Urinary bladder (tissue), 4 donors: ENCODE data around the gene MUC2. TPM values are rescaled to one million over a fixed set of nuclear protein-coding genes. Genes with fewer than 3 reads are reported as not detected.

Experiments used
- DNase-seq: peaks from one replicate; pipeline ENCODE4 v3.0.0-alpha.2; 2015; ENCODE audit errors: extremely low spot score
- H3K27ac ChIP-seq: one replicate; pipeline ENCODE4 v1.5.1; 2013; ENCODE audit warnings: low read depth, mild to moderate bottlenecking, moderate library complexity
- H3K36me3 ChIP-seq: one replicate; pipeline ENCODE4 v1.6.1; 2013; ENCODE audit warnings: mild to moderate bottlenecking, moderate library complexity; ENCODE audit not compliant: insufficient read depth
- H3K4me1 ChIP-seq: one replicate; pipeline ENCODE4 v1.6.1; 2013; ENCODE audit warnings: mild to moderate bottlenecking, moderate library complexity; ENCODE audit not compliant: insufficient read depth
- H3K4me3 ChIP-seq: one replicate; pipeline ENCODE4 v1.5.1; 2013; ENCODE audit warnings: low read depth, low read length
- WGBS: extraction: QIAGEN DNeasy Blood & Tissue Kit; methylation state at CpG from one replicate; pipeline ENCODE4 v1.1.7; 2013; 5-methylcytosine and 5-hydroxymethylcytosine counted together
- polyA plus RNA-seq: library from polyadenylated mRNA; stranded (reverse); fragments of 200-250 nt; gene quantifications from one replicate; pipeline ENCODE4 v1.2.3, GENCODE V29; 2013
- total RNA-seq: library from RNA; depleted of rRNA; stranded (reverse); fragments of >200 nt; gene quantifications from one replicate; pipeline ENCODE4 v1.2.3, GENCODE V29; 2014
- donor health status: healthy with polysubstance abuse.
- donor health status: healthy.

MUC2 gene
- total and polyA plus RNA-seq, 2 donors, result 0.01 TPM; not detected in 1

GRCh38 chr11:1032310-1032891, 42.3 kb upstream of the MUC2 start:
- no peak for DNase-seq
- Histone ChIP-seq H3K4me3 (no peak overlapping the region), H3K4me1 (no peaks in the 10 kb centered on the region), H3K36me3 (no peaks in the 10 kb centered on the region), H3K27ac (no peak overlapping the region)
- 95% methylated on average over 12 of the region's 12 CpGs for WGBS

DNA sequence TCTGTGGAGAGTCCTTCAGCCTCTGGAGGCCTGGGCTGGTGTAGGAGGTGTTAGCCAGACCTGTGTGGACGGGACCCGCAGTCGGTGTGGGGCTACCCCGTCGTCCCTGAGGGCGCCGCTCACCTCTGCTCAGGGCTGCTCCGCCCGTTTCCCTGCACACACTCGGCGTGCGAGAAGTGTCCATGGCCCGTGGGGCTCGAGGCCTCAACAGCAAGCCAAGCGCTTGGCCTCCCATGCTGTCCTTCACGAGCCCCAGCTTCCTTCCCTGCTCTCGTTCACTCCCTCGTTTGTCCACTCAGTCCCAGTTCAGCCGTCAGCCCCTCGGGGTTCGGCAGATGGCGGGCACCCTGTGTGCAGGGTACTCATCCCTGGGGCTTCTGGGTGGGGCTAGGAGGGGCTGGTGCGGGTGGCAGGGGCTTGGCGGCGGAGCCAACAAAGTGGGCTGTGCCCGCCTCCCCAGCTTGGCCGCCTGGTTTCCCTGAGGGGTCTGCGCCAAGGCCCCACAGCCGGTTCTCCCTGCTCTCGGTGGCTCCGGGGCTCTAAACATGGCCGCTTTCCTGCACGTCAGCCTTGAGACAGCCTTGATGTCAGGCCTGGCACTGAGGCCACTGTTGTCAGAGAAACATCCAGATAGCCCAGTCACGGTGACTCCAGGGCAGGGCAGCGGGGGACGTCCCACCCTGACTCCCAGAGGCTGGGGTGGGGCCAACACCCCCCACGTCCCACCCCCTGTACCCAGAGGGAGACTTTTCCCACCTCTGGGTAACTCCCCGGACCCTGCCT, 41.5 kb upstream of the MUC2 start:
- H3K4me3 ChIP-seq, result no peak overlapping the region
- H3K36me3 ChIP-seq, result no peaks in the 10 kb centered on the region
- DNase-seq, result no peak
- H3K4me1 ChIP-seq, result no peaks in the 10 kb centered on the region
- WGBS, result 78% methylated on average over 38 of the region's 38 CpGs
- no peak overlapping the region for H3K27ac ChIP-seq

DNA sequence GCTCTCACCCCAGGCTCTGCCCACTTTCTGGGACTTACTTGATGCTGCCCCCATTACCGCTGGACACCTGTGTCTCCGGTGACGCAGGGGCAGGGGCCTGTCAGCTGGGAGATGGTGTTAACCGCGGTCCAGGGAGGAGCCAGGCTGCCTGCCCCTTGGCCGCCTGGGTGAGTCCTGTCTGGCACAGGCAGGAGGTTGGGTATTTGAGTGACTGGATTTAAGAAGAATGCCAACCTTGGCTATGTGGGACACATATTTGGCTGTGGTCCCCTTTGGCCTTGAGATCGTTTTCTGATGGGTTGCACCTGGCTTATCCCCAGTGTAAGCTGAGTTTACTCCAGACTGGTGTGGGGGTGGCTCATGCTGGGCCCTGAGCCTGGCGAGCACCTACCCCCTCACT, 40.7 kb upstream of the MUC2 start:
- 81% methylated on average over 8 of the region's 8 CpGs for WGBS
- DNase-seq, result no peak
- H3K27ac ChIP-seq, result no peak overlapping the region
- no peak overlapping the region for H3K4me3 ChIP-seq
- no peaks in the 10 kb centered on the region for H3K4me1 ChIP-seq
- H3K36me3 ChIP-seq, result no peaks in the 10 kb centered on the region

- no peak for DNase-seq
- H3K4me1 ChIP-seq, result no peaks in the 10 kb centered on the region
- no peaks in the 10 kb centered on the region for H3K36me3 ChIP-seq
- no peak overlapping the region for H3K27ac ChIP-seq
- 72% methylated on average over 39 of the region's 39 CpGs for WGBS
- H3K4me3 ChIP-seq, result no peak overlapping the region
Measured at GRCh38 chr11:1034456-1035295, 40.0 kb upstream of the MUC2 start.

DNA sequence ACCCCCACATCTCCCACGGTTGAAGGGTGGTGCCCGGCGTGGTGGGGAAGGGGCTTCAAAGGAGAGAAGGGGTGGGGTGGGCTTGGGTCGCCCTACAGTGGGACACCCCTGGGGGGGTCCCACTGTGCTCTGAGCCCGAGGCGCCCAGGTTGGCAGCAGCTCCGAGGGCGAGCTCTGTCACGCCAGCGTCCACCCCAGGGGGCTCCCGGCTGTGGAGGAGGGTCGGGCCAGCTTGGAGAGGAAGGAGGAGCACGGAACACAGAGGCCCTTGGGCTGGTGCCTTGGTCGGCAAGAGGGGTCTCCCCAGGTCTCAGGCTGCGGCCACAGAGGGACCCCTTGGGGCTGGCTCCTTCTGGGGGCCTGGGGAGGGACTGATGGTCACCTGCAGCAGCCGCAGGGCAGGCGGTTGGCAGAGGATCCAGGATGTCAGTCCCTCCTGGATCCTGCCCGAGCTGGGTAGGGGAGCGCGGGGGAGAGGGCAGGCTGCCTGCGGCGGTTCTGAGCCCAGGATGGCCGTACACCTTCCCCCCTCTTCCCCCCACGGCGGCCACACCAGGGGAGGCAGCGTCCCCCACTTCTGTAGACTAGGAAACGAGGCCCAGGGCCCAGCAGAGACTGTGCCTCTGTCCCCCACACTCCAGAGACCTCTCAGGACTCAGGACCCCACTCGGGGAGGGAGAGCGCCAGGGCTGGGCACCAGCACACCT, 38.9 kb upstream of the MUC2 start:
- Histone ChIP-seq H3K36me3 (no peaks in the 10 kb centered on the region), H3K4me3 (no peak overlapping the region), H3K27ac (no peak overlapping the region), H3K4me1 (no peaks in the 10 kb centered on the region)
- WGBS, result 79% methylated on average over 29 of the region's 29 CpGs
- no peak for DNase-seq

- Histone ChIP-seq H3K27ac (no peak within 1 kb of the TSS), H3K36me3 (no peaks in the 10 kb centered on the region), H3K4me1 (no peaks in the 10 kb centered on the region), H3K4me3 (no peak within 1 kb of the TSS)
- no peak for DNase-seq
- WGBS, result 65% methylated on average over 42 of the region's 42 CpGs
Measured at GRCh38 chr11:1036303-1036923, 38.3 kb upstream of the MUC2 start, which contains the start of gene MUC6. MUC6 (minus strand) TSS chr11:1036718; CDS start chr11:1036655, 63 bp downstream.

- no peak for DNase-seq
- Histone ChIP-seq H3K4me3 (no peak overlapping the region), H3K36me3 (no peaks in the 10 kb centered on the region), H3K27ac (no peak overlapping the region), H3K4me1 (no peaks in the 10 kb centered on the region)
- WGBS, result 71% methylated on average over 13 of the region's 13 CpGs
Measured at GRCh38 chr11:1036931-1037330, 37.7 kb upstream of the MUC2 start.

- H3K27ac ChIP-seq, result no peak overlapping the region
- no peaks in the 10 kb centered on the region for H3K4me1 ChIP-seq
- no peak overlapping the region for H3K4me3 ChIP-seq
- 79% methylated on average over 26 of the region's 26 CpGs for WGBS
- DNase-seq, result no peak
- H3K36me3 ChIP-seq, result no peaks in the 10 kb centered on the region
Measured at GRCh38 chr11:1037506-1038055, 37.1 kb upstream of the MUC2 start.

DNA sequence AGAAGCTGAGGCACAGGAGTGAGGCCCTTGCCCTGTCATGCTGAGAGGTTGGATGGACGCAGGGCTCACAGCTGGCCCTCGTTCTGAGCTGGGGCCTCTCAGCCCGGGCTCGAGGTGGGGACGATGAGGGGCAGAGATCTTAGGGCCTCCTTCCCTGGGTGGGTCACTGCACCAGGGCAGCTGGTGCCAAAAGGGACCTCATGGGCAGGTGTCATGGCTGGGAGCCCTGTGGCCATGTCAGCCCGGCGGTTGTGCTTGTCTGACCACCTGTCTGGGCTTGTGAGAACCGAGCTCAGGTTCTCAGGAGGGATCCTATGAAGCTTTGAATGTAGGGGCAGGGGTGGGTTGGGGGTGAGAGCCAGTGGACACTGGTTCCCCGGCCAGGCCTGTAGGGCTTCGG, 36.3 kb upstream of the MUC2 start:
- H3K4me1 ChIP-seq, result no peaks in the 10 kb centered on the region

GRCh38 chr11:1038921-1039320, 35.8 kb upstream of the MUC2 start:
- 95% methylated on average over 12 of the region's 12 CpGs for WGBS
- Histone ChIP-seq H3K27ac (no peak overlapping the region), H3K4me3 (no peak overlapping the region)

More for the DNA sequence above, 36.3 kb upstream of the MUC2 start:
- 72% methylated on average over 10 of the region's 10 CpGs for WGBS
- no peak for DNase-seq
- Histone ChIP-seq H3K4me3 (no peak overlapping the region), H3K36me3 (no peaks in the 10 kb centered on the region), H3K27ac (no peak overlapping the region)

GRCh38 chr11:1039481-1040427, 34.9 kb upstream of the MUC2 start:
- Histone ChIP-seq H3K36me3 (no peaks in the 10 kb centered on the region), H3K4me1 (no peaks in the 10 kb centered on the region), H3K4me3 (no peak overlapping the region), H3K27ac (no peak overlapping the region)
- DNase-seq, result no peak
- 73% methylated on average over 32 of the region's 32 CpGs for WGBS

More at GRCh38 chr11:1038921-1039320, 35.8 kb upstream of the MUC2 start:
- Histone ChIP-seq H3K36me3 (no peaks in the 10 kb centered on the region), H3K4me1 (no peaks in the 10 kb centered on the region)
- no peak for DNase-seq
